ENCODE results near the gene GUCA1C.

The GUCA1C gene

GRCh38 chr3:108953700-108954099 is at the start of gene GUCA1C:
TSS of gene GUCA1C (minus strand) at chr3:108953879. CDS start at chr3:108953762, 117 bp downstream.
- no peak for FAIRE-seq

GRCh38 chr3:108998436-108998835 is 44.8 kb upstream of the GUCA1C start:
- no peak for FAIRE-seq

- FAIRE-seq: no peak
These were observed 32.2 kb upstream of the GUCA1C start for GRCh38 chr3:108985844-108986243.

GRCh38 chr3:108983051-108983450 is 29.4 kb upstream of the GUCA1C start:
- no peak for FAIRE-seq

GRCh38 chr3:108976058-108976457 is 22.4 kb upstream of the GUCA1C start:
- no peak for FAIRE-seq

GRCh38 chr3:108973019-108973418 is 19.3 kb upstream of the GUCA1C start:
- FAIRE-seq: no peak

- FAIRE-seq: no peak
These were observed 18.8 kb upstream of the GUCA1C start for GRCh38 chr3:108972482-108972881.

GRCh38 chr3:108970561-108970960 is 16.9 kb upstream of the GUCA1C start:
- no peak for FAIRE-seq

GRCh38 chr3:108966773-108967172 is 13.1 kb upstream of the GUCA1C start:
- FAIRE-seq: no peak

- FAIRE-seq: no peak
These were observed 5.3 kb upstream of the GUCA1C start for GRCh38 chr3:108959017-108959416.

GRCh38 chr3:108953210-108953609 is 469 bp downstream of the GUCA1C start:
- no peak for FAIRE-seq

- FAIRE-seq: no peak
These were observed 1.7 kb downstream of the GUCA1C start for GRCh38 chr3:108951820-108952501.

GRCh38 chr3:108947855-108948254 is 5.8 kb downstream of the GUCA1C start:
- no peak for FAIRE-seq

- no peak for FAIRE-seq
These were observed 7.1 kb downstream of the GUCA1C start for GRCh38 chr3:108946292-108947285.

- no peak for FAIRE-seq
These were observed 13.0 kb downstream of the GUCA1C start for GRCh38 chr3:108940568-108941263.

- FAIRE-seq: no peak
These were observed 13.5 kb downstream of the GUCA1C start for GRCh38 chr3:108940166-108940565.

GRCh38 chr3:108936924-108937689 is 16.6 kb downstream of the GUCA1C start:
- FAIRE-seq: no peak

GRCh38 chr3:108931035-108931434 is 22.6 kb downstream of the GUCA1C start:
- no peak for FAIRE-seq

GRCh38 chr3:108918866-108919265 is 34.8 kb downstream of the GUCA1C start:
- no peak for FAIRE-seq

- no peak for FAIRE-seq
These were observed 38.7 kb downstream of the GUCA1C start for GRCh38 chr3:108914774-108915641.

- no peak for FAIRE-seq
These were observed 43.9 kb downstream of the GUCA1C start for GRCh38 chr3:108909799-108910198.
